HG03378 (cell line): ENCODE data around the gene CBX3.
"Not testable (repeated sequence)": the region's sequence is repeated elsewhere in the genome, so short reads cannot be mapped to it uniquely, and the experiment has no call there.

Source experiments
- ATAC-seq: cut with Tn5 transposase; IDR thresholded peaks from one replicate; pipeline ENCODE4 v1.9.1; 2021; ENCODE audit warnings: mild to moderate bottlenecking, moderate library complexity; ENCODE audit not compliant: unreplicated experiment

The CBX3 gene

DNA sequence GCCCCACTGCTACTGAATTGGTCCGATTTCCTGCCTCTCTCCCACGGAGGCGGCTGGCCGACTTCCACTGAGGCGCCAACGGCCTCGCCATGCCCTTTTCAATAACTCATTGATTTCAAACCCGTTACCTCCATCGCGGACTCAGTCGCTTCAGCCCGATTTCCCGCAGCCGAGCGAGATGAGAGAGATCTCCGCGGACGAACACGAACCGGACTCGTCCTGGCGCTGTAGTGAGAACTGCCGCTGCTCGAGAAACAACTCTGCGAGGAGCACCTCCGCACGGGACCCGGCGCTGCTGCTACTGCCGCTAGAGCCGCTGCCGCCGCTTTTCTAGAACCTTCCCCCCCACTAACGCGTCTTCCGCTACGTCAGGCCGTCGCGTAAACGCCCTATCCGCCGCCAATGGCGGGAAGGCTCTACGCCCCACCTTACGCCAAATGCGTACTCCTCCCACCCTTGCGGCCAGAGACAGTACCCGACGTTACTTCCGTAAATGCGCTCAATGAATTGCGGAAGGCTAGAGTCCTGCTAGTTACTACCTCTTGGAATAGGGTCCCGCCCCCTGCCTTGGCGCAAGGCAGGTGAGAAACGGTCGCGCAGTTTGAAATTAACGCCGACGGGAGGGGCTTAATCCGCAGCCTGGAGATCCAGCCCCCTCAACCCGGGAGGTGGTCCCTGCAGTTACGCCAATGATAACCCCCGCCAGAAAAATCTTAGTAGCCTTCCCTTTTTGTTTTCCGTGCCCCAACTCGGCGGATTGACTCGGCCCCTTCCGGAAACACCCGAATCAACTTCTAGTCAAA is 900 bp upstream of the CBX3 start, which contains the start of gene HNRNPA2B1:
TSS of gene HNRNPA2B1 (minus strand) at position 303 of the 803 bp plus-strand sequence. CDS start at position 134, 169 bp downstream.
- ATAC-seq = peak; percentile 77

DNA sequence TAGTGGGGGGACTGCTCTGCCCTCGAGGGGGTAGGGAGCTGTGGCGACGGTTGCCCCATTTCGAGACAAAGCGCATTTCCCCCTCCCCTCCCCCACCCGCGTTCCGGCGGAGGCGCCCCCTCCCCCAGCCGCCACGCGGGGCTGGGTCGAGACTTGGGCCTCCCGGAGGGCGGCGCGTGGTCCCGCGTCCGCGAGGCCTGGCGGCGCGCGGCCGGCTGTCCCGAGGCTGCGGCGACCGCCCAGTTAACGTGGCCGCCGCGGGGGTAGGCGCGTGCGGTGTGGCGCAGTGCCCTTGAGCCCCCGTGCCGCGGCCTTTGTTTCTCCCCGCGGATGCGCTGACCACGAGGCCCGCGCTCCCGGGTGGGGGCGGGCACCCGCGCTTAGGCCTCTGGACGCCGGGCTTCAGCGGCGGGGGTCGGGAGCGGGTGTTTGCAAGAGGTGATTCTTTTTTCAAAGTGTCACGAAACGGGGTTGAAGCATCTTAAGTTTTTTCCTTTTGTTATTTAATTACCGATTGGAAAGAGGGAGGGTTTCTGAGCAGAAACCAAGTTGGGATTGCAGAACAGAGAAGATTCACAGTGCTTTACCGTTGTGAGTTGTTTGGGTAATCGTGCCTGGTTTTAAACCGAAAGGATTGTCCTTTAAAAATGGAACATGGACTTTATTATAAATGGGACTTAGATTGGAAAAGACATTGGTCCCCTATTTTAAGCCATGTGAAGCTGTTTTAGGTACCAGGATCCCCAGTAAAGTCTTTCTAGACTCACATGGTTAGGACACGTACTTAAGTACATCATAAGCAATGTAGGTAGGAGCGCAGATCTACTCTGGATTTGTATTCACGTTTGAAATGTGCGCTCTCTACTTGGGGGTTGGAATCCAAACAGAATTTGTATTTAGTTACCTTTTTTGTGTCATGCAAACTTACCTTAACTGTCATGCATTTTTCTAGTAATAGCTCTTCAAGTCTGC is 760 bp downstream of the CBX3 start:
- ATAC-seq = no peak

- ATAC-seq = no peak
Observed at GRCh38 chr7:26203016-26203415, 1.5 kb downstream of the CBX3 start.

GRCh38 chr7:26208040-26208439 is 6.5 kb downstream of the CBX3 start:
- no peak for ATAC-seq

GRCh38 chr7:26212921-26213718 is 11.6 kb downstream of the CBX3 start:
- ATAC-seq = no peak

DNA sequence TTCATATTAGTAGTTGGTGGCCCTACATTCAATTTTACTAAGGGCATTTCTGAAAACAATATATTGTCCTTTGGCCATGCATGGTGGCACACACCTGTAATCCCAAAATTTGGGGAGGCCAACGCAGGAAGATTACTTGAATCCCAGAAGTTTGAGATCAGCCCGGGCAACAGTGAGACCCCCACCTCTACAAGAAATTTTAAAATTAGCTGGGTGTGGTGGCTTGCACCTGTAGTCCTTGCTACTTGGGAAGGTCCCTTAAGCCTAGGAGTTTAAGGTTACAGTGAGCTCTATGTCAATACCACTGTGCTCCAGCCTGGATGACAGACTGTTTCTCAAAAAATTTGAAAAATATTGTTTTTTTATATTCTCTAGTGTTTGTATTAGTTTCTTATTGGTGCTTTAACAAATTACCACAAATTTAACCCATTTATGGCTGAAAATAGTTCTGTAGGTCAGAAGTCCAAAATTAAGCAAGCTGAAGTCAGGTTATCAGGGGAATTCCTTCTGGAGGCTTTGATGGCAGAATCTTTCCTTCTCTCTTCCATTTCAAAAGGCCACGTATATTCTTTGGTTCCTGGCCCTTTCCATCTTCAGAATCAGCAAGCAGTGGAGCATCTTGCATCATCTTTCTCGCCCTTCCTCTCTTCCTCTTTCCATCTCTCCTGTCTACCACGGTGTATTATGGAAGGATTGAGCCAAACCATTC is 12.4 kb downstream of the CBX3 start:
- no peak for ATAC-seq

DNA sequence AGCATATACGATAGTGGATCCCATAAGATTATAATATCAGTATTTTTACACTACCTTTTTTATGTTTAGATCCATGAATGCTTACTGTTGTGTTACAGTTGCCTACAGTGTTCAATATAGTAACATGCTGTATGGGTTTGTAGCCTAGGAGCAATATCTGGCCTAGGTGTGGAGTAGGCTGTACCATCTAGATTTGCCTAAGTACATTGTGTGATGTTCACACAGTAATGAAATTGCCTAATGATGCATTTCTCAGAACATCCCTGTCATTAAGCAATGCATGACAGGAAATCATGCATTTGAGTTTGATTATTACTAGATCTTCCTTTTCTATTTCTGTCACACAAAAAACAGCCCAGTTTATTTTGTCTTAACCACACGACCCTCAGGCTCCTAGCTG is 14.5 kb downstream of the CBX3 start:
- no peak for ATAC-seq

- no peak for ATAC-seq
Observed at GRCh38 chr7:26224359-26224758, 22.8 kb downstream of the CBX3 start.

DNA sequence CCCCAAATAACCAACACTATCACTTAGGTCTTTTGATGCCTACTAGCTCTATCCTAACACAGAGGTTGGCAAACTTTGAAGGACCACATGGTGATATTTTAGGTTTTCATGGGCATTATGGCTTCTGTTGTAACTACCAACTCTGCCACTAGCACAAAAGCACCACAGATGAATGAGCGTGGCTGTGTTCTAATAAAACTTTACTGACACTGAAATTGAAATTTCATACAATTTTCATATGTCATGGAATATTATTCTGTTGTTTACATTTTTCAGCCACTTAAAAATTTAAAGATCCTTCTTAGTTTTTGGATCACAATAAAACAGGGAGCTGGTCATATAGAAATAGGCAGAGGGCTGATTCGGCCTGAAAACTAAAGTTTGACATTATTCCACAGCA is 26.4 kb downstream of the CBX3 start:
- ATAC-seq = no peak

DNA sequence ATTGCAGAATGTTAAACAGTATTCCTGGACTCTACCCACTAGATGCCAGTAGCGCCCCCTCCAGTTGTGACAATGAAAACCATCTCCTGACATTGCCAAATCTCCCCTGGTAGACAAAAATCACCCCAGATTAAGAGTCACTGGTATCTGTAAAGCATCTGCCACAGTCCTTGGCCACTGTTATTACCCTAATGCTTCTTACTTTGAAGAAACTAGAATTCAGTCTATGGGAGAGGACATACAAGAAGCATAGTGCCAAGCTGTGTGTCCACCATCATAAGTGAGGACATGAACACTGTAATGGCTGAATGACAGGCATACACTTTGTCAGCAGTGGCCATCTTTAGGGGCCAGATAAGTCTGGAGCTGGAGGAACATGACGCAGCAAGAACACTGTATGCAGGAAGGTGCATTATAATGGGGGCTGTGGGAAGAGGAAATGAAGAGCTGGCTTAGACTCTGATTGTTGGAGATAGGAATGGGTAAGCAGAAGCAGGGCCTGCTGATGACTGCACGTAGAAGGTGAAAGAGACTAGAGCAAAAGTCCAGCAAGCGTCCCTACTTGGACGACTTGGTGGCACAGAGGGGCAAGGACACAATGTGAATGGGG is 32.5 kb downstream of the CBX3 start:
- no peak for ATAC-seq

GRCh38 chr7:26237035-26237807 is 35.7 kb downstream of the CBX3 start:
- no peak for ATAC-seq

GRCh38 chr7:26238032-26238431 is 36.5 kb downstream of the CBX3 start:
- ATAC-seq = no peak

DNA sequence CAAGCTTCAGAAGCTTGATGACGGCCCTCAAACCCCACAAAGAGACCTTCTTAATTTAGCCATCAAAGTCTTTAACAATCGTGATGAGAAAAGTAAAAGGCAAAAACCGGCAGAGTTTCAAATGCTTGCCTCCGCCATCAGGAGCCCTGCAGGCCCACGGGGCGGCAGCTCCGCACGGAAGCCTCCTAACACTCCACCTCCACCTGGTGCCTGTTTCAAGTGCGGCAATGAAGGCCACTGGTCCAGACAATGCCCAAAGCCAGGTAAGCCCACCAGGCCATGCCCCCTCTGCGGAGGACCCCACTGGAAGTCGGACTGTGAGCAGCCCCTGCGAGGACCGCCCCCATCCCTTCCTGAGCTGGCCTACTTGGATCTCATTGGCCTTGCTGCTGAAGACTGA is 43.6 kb downstream of the CBX3 start:
- no peak for ATAC-seq

GRCh38 chr7:26250239-26250638 is 48.7 kb downstream of the CBX3 start:
- no peak for ATAC-seq

GRCh38 chr7:26261866-26262265 is 60.3 kb downstream of the CBX3 start:
- ATAC-seq = not testable (repeated sequence)
